DOHH2 (cell line): ENCODE results near the gene MTR.
A peak's percentile ranks its signal among the peaks of the same experiment; 100 is the strongest.

Experiments
- H3F3A ChIP-seq: fragments of 200-600 bp; sonication (generic), shearing (Covaris generic); 2 replicates; pipeline ENCODE4 v1.6.0; 2016; ENCODE audit warnings: antibody characterized with exemption, mild to moderate bottlenecking; ENCODE audit not compliant: control insufficient read depth, insufficient read depth
- H3K27ac ChIP-seq: fragments of 200-600 bp; sonication (generic); 2 replicates; pipeline ENCODE4 v1.5.1; 2014; ENCODE audit warnings: low read depth, mild to moderate bottlenecking, low read length, moderate library complexity
- H3K27me3 ChIP-seq: fragments of 200-600 bp; sonication (generic); 2 replicates; pipeline ENCODE4 v1.6.1; 2014; ENCODE audit warnings: mild to moderate bottlenecking, low read length, mixed read lengths; ENCODE audit not compliant: control insufficient read depth
- H3K36me3 ChIP-seq: fragments of 200-600 bp; sonication (generic); 2 replicates; pipeline ENCODE4 v1.6.1; 2014; ENCODE audit warnings: mild to moderate bottlenecking, low read length, moderate library complexity, mixed read lengths; ENCODE audit not compliant: control insufficient read depth
- H3K4me1 ChIP-seq: fragments of 200-600 bp; sonication (generic); 2 replicates; pipeline ENCODE4 v1.6.1; 2014; ENCODE audit warnings: mild to moderate bottlenecking, low read length, mixed read lengths; ENCODE audit not compliant: control insufficient read depth
- H3K4me2 ChIP-seq: fragments of 200-600 bp; sonication (generic); 2 replicates; pipeline ENCODE4 v1.6.0; 2014; ENCODE audit warnings: mild to moderate bottlenecking, low read length, moderate library complexity
- H3K4me3 ChIP-seq: fragments of 200-600 bp; sonication (generic); 2 replicates; pipeline ENCODE4 v1.5.1; 2014; ENCODE audit warnings: mild to moderate bottlenecking, low read length, mixed read lengths
- H3K79me2 ChIP-seq: fragments of 200-600 bp; sonication (generic); 2 replicates; pipeline ENCODE4 v1.6.1; 2014; ENCODE audit warnings: mild to moderate bottlenecking, low read length, mixed read lengths; ENCODE audit not compliant: control insufficient read depth
- H3K9me2 ChIP-seq: fragments of 200-600 bp; sonication (generic); replicated peaks from 2 replicates; pipeline ENCODE4 v1.6.1; 2014; ENCODE audit warnings: mild to moderate bottlenecking, low read length, mixed read lengths; ENCODE audit not compliant: control insufficient read depth
- H3K9me3 ChIP-seq: fragments of 200-600 bp; sonication (generic); 2 replicates; pipeline ENCODE4 v1.6.1; 2014; ENCODE audit warnings: antibody characterized with exemption, low read length, mixed read lengths; ENCODE audit not compliant: control insufficient read depth, insufficient read depth
- H4K20me1 ChIP-seq: fragments of 200-600 bp; sonication (generic); 2 replicates; pipeline ENCODE4 v1.6.0; 2014; ENCODE audit warnings: low read depth, mild to moderate bottlenecking, antibody characterized with exemption, low read length, moderate library complexity; ENCODE audit not compliant: control insufficient read depth, insufficient read depth
- EZH2phosphoT487 ChIP-seq: fragments of 200-600 bp; sonication (generic); IDR thresholded peaks from 2 replicates; pipeline ENCODE4 v1.6.1; 2017; ENCODE audit warnings: borderline replicate concordance, mild to moderate bottlenecking, antibody characterized with exemption, low read length, moderate library complexity, mixed read lengths
- TF ChIP-seq, protein P1 (sequence below): fragments of 200-600 bp; sonication (generic); IDR thresholded peaks from one replicate; pipeline ENCODE4 v1.5.1; 2014; ENCODE audit warnings: antibody characterized with exemption, mild to moderate bottlenecking, low read depth, low read length; ENCODE audit not compliant: poor library complexity, severe bottlenecking

Gene MTR

DNA sequence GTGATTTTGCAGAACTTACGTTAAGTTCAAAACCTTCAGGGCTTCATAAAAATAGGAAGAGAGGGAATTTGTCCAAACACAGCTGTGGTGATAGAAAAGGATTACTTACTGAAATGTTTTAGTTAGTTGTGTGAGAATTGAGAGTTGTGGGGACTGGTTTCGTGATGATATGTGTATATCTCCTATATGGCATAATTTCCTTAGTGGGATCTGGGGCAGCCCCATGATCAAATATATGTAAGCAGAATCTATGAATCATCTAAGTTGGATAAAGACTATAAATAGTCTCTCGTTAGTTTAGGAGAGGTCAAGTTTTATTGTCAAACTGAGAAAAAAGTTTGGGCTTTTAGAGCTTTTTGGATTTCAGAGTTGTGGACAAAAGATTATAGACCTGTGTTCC is 14.9 kb downstream of the MTR start:
- no peaks in the 10 kb centered on the region; the same call in 1 of the 2 replicates for H4K20me1 ChIP-seq
- H3F3A ChIP-seq = no peaks in the 10 kb centered on the region
- no peaks in the 10 kb centered on the region for H3K9me3 ChIP-seq
- TF ChIP-seq, protein P1, sequence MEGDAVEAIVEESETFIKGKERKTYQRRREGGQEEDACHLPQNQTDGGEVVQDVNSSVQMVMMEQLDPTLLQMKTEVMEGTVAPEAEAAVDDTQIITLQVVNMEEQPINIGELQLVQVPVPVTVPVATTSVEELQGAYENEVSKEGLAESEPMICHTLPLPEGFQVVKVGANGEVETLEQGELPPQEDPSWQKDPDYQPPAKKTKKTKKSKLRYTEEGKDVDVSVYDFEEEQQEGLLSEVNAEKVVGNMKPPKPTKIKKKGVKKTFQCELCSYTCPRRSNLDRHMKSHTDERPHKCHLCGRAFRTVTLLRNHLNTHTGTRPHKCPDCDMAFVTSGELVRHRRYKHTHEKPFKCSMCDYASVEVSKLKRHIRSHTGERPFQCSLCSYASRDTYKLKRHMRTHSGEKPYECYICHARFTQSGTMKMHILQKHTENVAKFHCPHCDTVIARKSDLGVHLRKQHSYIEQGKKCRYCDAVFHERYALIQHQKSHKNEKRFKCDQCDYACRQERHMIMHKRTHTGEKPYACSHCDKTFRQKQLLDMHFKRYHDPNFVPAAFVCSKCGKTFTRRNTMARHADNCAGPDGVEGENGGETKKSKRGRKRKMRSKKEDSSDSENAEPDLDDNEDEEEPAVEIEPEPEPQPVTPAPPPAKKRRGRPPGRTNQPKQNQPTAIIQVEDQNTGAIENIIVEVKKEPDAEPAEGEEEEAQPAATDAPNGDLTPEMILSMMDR = no peak
- no peak for TF ChIP-seq EZH2phosphoT487
- H3K79me2 ChIP-seq = peaks cover 15% of the 10 kb centered on the region
- H3K4me3 ChIP-seq = no peak overlapping the region
- H3K27ac ChIP-seq = no peak overlapping the region
- H3K27me3 ChIP-seq = no peaks in the 10 kb centered on the region
- H3K9me2 ChIP-seq = no peaks in the 10 kb centered on the region
- H3K4me2 ChIP-seq = no peak overlapping the region
- H3K36me3 ChIP-seq = peaks cover 94% of the 10 kb centered on the region
- H3K4me1 ChIP-seq = peaks cover 10% of the 10 kb centered on the region

GRCh38 chr1:236812334-236813030 is 17.4 kb downstream of the MTR start:
- H4K20me1 ChIP-seq = no peaks in the 10 kb centered on the region; the same call in 1 of the 2 replicates
- H3K36me3 ChIP-seq = peaks cover 94% of the 10 kb centered on the region
- H3K9me3 ChIP-seq = no peaks in the 10 kb centered on the region
- H3K79me2 ChIP-seq = no peaks in the 10 kb centered on the region
- H3K4me3 ChIP-seq = no peak overlapping the region
- no peak overlapping the region for H3K4me2 ChIP-seq
- no peaks in the 10 kb centered on the region for H3K27me3 ChIP-seq
- H3K9me2 ChIP-seq = no peaks in the 10 kb centered on the region
- peaks cover 22% of the 10 kb centered on the region for H3K4me1 ChIP-seq
- no peak overlapping the region for H3K27ac ChIP-seq
- TF ChIP-seq EZH2phosphoT487 = no peak
- TF ChIP-seq, protein P1 = no peak
- H3F3A ChIP-seq = no peaks in the 10 kb centered on the region

DNA sequence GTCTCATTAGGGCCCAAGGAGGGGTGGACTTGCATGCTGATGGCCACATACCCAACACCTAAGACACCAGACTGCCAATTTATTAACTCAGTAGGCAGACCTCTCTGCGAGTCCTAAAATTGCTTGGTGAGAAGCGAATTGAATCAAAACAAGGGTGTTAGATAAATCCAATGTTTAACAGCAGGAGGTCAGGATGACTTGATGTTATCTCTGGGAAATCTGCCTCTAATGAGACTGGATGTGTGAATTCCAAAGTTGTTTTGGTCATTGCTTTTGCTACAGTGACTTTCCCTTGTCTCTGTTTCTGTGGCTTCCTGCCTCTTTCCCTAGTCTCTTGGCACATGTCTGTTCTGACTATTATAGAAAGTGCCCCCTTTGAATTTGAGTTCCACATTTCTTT is 20.8 kb downstream of the MTR start:
- no peaks in the 10 kb centered on the region; the same call in 1 of the 2 replicates for H4K20me1 ChIP-seq
- peak overlapping the region; percentile 46 for H3K4me2 ChIP-seq
- H3K27ac ChIP-seq = peak overlapping the region; percentile 14; the same call in 1 of the 2 replicates
- no peaks in the 10 kb centered on the region for H3K9me3 ChIP-seq
- peak overlapping the region; percentile 4; the same call in 1 of the 2 replicates for H3K4me3 ChIP-seq
- peaks cover 94% of the 10 kb centered on the region for H3K36me3 ChIP-seq
- TF ChIP-seq, protein P1 = no peak
- no peak for TF ChIP-seq EZH2phosphoT487
- no peaks in the 10 kb centered on the region for H3F3A ChIP-seq
- peaks cover 22% of the 10 kb centered on the region for H3K4me1 ChIP-seq
- H3K27me3 ChIP-seq = no peaks in the 10 kb centered on the region
- H3K9me2 ChIP-seq = no peaks in the 10 kb centered on the region
- H3K79me2 ChIP-seq = no peaks in the 10 kb centered on the region
